Ramos (cell line): ENCODE results near the gene LRP8.

Experiments used
- in situ Hi-C: fragments of 300-500 bp; cut with MboI; formaldehyde crosslinking; loops from one replicate; pipeline ENCODE4 v1.14.3; 2022; ENCODE audit warnings: low sequenced_read_pairs; ENCODE audit not compliant: unreplicated experiment

Gene LRP8

DNA sequence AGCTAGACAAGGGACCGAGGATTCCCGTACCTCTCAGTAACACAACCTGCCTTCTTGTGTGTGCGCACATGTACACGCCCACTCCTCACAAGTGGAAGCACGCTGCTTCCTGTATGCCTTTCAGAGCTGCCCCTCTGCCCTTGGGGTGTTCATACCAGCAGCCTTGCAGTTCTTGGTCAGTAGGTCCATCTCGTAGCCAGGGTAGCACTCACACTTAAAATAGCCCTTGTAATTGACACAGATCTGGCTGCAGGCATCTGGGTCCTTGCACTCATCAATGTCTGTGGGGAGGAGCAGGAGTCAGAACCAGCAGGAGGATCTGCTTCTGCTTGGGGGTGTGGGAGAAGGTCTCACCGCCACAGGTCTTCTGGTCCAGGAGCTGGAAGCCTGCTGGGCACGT lies 57.0 kb downstream of the LRP8 start:
- in situ Hi-C loops: no loop called here

DNA sequence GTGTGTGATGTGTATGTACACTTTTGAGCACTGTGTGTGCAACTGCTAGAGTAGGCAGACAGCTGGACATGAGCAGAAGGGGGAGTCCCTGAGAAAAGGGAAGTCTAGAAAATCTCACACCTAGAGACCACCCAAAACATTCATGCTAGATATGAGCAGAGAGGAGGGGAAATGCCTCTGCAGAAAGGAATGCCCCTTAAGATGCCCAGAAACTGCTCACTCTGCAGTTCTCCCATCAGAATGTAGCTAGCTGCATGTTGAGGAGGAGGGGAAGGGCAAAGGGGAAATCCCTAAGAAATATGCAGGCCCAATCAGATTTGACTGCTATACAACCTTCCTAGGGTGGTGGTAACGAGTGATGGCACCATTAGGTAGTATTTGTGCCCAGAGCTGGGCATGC lies 57.8 kb downstream of the LRP8 start:
- in situ Hi-C loops: no loop called here

DNA sequence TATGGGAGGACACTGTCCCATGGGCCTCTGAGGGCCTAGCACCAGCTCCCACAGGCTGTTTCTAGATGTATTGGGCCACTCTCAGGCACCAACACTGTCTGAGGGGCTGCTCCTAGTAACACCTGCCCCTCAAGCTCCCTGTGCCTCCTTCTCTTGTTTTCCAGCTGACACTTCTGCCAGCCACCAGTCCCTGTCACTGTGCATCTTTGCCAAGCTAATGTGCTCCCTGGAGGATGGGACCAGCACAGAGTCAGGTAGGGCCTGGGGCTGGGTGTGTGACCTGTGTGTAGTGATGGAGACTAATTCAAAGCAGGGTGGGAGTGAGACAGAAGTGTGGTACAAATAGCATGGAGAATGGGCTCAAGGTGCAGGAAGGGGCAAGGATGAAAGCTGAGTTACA lies 60.1 kb downstream of the LRP8 start:
- in situ Hi-C loops: no loop called here

DNA sequence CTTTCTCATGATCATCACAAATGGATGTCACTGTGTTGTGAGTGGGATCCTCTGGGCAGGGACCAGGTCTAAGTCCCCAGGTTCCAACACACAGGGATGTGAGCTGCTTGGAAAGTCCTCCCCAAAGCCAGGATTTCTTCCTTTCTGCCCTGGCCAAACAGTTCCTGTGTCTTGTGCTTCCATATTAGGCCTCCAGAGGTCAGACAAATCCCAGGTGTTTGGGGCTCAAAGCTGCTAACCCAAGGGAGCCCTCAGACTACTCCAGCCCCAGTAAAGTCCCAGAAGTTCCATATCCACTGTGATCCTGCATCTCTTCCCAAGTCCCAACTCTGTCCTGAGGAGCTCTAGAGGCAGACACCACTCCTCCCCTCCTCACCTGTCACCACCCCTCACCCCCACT lies 61.8 kb downstream of the LRP8 start:
- in situ Hi-C loops: no loop called here

DNA sequence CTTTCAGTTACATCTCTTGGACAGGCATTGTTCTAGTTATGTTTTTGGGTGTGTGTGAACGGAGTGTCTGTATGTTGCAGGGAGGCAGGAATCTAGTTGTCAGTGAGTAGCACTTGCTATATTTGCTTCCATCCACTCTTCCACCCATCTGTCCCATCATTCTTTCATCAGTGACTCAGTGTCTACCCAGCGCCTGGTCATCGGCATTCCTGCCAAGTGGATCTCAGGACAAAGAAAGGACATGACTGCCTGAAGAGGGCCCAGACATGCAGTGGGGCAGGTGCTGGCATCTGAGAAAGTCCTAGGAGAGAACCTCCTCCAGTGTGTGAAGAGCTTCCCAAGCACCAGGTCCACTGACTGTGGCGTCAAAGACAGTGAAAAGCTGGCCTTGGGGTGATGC lies 62.3 kb downstream of the LRP8 start:
- in situ Hi-C loops: no loop called here

DNA sequence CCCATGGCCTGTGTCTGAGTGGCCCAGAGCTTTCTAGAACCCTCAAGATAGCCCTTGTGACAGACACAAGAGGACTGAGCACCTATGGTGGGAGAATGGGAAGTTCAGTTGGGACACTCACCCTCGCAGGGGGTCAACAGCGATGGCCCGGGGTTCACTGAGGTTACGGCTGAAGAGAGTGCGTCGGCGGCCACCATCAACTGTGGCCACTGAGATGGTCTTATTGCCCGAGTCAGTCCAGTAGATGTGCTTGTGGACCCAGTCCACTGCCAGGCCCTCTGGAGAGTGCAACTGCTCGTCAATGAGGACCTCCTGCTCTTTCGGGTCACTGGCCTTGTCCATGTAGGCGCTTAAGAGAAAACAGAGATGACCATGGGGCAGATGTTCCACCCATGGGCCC lies 63.8 kb downstream of the LRP8 start:
- in situ Hi-C loops: no loop called here

DNA sequence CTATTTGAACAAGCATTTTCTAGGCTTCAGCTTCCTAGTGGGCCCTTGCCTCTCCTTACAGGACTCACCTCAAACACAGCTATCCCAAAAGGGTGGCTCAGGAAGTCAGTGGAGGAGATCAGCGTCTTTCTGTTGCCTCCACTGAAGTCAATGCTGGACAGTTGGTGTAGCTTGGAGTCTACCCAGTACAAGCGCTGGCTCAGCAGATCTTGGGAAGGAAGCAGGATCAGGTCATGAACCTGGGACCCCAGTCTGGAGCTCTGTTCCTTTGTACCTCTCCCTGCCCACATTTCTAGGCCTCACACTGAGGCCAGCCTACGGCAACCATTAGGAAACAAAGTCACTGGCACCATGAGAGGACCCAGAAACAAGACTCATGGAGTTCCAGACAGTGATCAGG lies 65.9 kb downstream of the LRP8 start:
- in situ Hi-C loops: no loop called here

DNA sequence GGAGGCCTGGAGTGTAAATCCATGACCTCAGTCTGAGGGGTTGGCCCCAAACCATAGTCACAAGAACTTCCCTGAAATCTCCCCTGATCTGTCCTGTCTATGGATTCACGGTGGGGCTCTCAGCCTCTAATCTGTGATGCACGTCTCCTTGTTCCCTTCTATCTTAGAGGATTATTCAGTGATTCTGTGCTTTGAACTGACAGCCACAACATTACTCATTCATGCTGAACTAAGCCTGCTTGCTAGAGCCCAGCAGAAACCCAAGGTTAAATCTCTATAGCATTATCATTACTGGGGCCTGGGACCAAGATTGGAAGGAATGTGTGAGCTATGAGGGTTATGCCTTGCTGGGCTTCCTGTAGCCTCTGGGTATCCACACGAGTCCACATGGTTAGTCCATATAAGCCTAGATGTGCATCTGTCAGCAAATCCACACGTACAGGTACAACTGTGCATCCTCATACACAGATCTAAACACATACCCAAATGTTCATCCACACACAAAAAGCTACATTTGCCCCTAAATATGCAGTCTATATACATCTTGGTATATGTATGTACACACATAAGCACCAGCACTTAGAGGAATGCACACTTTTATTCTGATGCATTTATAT lies 67.1 kb downstream of the LRP8 start:
- in situ Hi-C loops: no loop called here

DNA sequence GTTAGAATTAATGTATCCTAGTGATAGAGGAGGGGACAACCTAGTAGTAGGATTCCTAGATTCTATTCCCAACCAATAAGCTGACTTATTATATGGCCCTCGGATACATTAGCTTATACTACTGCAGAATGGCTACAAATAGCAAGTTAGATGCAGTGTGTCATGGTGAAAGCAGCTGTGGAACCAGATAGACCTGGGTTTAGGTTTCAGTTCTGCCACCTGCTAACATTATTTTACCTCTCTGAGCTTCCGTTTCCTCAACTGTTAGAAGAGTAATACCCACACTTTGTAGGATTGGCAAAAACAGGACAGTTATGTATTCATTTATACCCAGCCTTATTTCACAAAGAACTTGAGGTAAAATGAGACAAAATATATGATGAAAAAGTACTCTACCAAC lies 67.9 kb downstream of the LRP8 start:
- in situ Hi-C loops: no loop called here

DNA sequence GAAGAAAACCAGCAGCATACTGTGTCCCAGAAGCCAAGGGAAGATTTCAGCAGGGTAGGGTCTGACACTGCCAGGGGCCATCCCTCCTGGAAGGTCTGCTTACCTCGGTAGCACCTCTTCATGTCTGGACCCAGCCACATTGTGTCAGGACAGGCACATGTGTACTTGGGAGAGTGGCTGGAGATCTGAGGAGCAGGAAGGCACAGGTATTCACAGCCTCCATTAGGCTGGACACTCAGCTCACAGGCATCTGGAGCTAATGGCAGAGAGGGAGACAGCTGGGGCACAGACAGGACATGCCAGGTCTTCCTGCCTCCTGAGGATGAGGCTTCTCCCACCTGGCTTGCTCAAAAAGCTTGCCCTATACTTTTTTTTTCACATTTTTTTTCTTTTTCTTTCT lies 69.7 kb downstream of the LRP8 start:
- in situ Hi-C loops: no loop called here

DNA sequence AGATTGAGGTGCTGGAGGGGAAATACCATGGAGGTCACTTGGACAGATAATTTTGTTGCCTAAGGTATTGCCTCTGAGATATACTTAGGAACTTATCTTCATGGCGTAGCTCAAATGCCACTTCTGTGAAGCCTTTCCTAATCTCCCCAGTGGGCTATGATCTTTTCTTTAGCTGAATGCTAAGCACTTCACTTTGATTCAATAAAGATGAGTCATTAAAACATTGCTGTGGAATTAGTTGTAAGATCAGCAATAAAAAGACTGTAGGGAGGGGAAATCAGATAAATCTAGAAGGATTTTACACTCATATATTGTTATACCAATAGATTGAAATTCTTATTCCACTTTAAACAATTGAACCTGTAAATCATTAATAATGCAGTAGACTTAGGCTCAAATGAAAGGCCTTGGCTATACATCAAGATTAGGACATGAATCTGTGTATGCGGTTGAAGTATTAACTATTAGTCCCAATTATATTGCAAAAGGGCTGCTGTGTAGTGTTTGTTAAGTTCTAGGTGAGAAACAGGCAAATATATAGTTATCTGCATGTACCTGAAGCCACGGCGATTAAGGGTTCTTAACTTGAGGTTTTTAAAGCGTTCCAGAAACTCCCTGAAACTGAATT lies 70.3 kb downstream of the LRP8 start:
- in situ Hi-C loops: no loop called here

DNA sequence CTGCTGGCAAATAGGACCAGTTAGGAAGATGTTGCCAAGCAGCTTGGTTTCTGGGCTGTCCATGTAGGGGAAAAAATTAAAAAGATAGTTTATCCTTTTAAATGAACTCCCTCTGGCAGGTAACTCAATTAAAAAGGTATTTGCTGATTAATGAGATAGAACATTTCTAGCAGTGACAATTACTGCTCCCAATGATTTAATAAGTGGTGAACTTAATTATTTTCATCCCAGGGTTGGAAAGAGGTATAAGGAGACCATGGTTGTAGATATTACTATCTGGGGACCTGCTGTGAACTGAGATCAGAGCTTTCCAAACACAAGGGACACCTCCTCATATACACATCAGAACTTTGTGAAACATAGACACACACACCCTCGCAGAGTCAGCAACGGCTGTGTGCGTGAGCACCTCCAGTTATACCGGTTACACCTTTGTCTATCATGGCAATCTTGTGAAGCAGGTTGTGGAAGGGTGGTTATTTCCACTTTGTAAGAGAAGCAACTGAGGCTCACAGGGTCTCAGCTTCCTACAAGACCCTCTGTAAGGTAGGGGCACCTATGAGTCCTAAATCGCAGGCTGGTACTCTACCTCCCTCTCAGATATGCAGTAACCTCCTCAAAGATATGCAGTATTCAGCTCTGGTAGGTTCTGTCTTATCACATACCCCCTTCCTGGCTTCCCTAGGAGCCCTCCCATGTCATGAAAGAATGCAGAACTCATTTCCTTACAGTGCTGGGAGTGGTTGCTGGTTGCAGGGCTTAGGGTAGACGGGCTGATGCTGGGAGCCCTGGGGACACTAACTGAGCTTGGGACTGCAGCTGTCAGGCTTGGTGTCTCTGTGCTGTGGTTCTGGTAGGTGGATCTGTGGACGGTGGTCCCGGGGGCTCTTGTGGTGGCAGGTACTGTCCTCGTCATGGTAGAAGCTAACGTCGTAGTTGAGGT lies 71.1 kb downstream of the LRP8 start:
- in situ Hi-C loops: no loop called here

DNA sequence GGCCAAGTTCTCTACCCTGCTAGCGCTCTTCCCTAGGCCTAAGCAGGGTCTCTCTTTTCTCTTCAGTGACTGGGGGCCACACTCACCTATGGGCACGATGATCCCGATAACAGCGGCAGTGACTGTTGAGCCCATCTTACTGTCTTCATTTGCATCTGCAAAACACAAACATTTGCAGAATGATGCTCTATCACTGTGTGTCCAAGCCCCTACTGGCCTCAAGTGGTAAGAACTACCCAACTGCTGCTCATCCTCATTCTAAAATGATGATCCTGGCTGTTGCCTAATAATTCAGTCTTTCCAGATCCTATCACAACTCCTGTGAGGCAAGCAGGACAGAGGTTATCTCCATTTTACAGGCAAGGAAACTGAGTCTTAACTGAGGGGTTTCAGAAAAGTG lies 72.8 kb downstream of the LRP8 start:
- in situ Hi-C loops: no loop called here

DNA sequence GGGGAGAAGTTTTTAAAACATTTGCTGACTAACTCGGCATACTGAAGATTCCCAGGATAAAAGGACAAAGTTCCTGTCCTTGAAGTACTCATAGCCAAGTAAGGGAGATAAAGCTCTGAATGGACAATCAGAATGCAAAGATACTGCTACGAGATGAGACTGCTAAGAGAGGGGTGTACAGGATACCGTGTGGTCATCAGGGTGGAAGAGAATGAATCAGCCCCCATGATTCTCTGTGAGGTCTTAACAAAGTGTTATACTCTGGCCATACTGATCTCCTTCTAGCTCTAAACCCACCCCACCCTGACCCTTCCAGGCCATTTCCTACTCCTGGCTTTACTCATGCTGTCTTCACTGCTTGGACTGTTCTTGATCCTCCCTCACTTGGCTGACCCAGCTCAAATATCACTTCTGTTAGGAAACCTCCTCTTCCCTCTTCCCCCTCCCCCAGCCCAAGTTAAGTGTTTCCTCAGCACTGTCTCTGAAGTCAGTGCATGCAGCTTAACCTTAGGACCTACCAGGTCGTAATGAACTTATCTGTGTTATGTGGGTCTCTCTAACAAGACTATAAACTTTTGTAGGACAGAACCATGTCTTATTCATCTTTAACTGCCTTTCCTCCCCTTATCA lies 73.7 kb downstream of the LRP8 start:
- in situ Hi-C loops: no loop called here

DNA sequence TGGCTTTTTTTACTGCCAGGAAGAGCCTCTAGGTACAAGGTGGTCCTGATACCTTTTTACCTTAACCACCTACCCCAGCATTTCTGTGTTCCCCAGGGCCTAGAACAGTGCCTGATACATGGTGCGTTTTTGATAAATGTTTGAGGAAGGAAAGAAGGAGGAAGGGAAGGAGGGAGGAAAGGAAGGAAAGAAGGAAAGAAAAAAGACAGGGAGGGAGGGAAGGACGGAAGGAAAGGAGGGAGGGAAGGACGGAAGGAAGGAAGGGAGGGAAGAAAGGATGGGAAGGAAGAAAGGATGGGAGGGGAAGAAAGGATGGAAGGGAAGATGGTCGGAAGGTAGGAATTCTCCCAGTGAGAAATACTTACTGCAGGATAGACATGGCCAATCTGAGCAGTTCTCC lies 77.5 kb downstream of the LRP8 start:
- in situ Hi-C loops: no loop called here

DNA sequence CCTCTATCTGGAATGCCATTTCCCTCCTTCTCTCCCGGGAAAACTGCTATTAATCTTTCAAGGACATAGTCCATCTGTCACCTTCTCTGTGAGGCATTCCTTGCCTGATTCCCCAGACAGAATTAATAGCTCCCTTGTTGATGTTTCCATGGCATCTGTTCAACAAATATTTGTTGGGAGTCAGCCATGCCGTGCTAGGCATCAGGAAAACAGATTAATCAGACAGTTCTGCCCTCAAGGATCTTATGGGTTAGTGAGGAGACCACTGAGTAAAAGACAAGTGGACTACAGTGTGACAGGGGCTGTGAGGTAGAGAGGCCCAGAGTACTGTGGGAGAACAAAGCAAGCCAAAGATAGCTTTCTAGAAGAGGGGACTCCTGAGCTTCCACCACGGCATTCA lies 78.2 kb downstream of the LRP8 start:
- in situ Hi-C loops: no loop called here

DNA sequence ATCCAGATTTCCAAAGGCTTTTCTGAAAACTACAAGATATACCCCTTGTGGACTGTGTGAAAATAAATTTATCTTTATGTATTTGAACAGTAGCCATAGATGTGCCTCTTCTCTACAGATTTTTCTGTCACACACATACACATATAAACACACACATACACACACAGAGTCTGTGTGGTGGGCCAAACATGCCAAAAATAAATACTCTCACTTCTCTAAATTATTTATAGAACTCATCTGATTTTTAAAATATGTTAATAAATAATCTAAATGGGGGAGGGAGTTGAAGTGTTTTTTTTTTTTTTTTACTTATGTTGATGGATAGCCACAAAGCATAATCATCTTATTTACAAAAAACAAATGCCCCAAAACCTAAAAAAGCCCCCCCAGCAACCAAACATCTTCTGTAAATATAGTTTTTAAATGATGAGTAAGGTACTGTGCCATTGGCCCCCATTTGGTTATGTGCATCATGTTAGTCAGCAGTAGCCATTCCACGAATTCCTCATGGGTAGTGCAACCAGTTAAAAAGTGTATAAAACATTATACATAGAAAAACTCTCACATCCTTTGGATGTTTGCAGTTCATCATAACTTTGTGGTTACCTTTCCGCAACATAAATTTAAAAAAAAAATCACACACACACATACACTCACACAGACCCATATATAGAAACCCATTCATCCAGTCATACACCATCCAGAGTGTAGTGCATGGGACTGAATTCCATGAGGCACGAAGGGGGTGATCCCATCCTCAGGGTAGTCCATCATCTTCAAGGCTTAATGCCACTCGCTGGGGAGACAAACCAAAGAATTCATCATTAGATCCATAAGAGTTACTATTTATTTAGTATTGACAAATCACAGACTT lies 81.4 kb downstream of the LRP8 start:
- in situ Hi-C loops: no loop called here

DNA sequence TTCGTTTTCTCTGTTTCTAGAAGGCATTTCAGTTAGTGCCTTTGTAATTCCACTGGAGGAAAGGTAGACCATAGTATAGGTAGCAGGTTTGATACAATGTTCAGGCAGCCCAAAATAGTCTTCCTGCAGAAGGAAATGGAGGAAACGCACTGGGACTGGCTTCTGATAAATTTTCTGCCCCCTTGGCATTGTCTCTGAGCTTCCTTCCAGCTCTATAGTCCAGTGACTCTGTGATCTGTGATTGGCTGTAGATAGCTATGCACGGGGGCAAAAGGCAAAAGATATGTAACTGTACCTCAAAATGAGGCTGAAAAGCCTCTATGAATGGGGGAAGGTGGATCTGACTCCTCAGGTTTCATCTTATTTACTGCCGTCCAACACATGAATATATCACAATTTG lies 83.7 kb downstream of the LRP8 start:
- in situ Hi-C loops: no loop called here

DNA sequence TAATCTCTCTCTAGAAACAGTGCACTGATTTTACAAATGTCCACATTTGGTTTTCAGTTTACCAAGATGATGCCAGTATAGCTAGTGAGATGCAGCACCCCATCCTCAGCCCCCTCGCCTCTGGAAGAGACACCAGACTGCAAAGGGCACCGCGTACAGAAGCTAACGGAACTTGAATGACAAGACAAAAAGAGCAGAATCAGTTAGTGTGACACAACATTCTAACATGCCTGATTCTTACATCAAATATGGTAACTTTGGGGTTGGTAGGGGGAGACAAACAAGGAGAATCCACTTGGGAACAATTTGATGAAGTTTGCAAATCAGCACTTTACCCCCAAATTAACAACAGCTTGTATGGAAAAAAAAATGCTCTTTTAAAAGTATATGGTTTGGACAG lies 85.5 kb downstream of the LRP8 start:
- in situ Hi-C loops: no loop called here

DNA sequence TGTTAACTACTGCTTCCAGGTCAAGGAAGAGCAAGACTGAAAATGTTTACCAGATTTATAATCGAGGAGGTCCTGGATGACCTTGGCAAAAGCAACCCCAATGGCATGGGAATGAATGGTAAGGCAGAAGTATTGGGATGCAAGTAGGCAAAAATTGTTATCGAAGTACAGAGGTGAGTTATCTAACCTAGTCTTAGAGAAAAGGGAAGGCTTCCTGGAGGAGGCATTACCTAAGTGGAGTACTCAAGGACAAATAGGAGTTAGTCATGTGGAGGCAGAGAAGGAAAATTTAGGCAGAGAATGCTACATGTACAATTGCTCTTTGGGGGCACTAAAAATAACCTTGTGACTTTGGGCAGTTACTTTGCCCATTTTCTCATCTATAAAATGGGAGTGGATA lies 86.0 kb downstream of the LRP8 start:
- in situ Hi-C loops: no loop called here
